ENCODE data around the gene STYX. TPM values are rescaled to one million over a fixed set of nuclear protein-coding genes. Genes with fewer than 3 reads are reported as not detected.

STYX gene
- total RNA-seq, 1 experiment from 2014 or later, result 20.6 TPM

GRCh38 chr14:52741865-52742264, 11.9 kb downstream of the STYX start:
- BruUV-seq (replicated peaks), result no TSS peak
- Histone ChIP-seq H3K4me3 (ENCODE audit: low read depth in 2 of 2, low read length in 2 of 2) (no peak overlapping the region), H3K9me3 (ENCODE audit: control insufficient read depth, insufficient read depth, low read depth, low read length) (no peaks in the 10 kb centered on the region), H3K4me1 (ENCODE audit: control insufficient read depth, insufficient read depth, low read length) (no peaks in the 10 kb centered on the region), H3K27me3 (ENCODE audit: control insufficient read depth, insufficient read depth, low read length) (no peaks in the 10 kb centered on the region), H3K27ac (ENCODE audit: low read length) (no peak overlapping the region), H3K36me3 (ENCODE audit: control insufficient read depth, insufficient read depth, low read length) (no peaks in the 10 kb centered on the region; the same call in 1 of the 2 replicates)
- in situ Hi-C loops (cut with HindIII; ENCODE audit: low pct_unique_long_range_greater_than_20kb, low sequenced_read_pairs) (no loop called here), intact Hi-C loops (cut with micrococcal nuclease; ENCODE audit: unreplicated experiment) (no loop called here)
- DNase-seq (ENCODE audit: low read depth, low spot score) (no peak), ATAC-seq (no peak)
- ChIA-PET CTCF (no interaction called here), POLR2A (interaction anchor here (0.5 kb wide), 1 partner anchor 101 kb away, joined by 5 read pairs; no protein-coding TSS in a partner anchor)
- no peak for TF ChIP-seq SIN3A (IDR thresholded peaks at IDR 0.05; ENCODE audit: borderline replicate concordance, insufficient read depth, low read depth, low read length)
- no peak for TF ChIP-seq REST (IDR thresholded peaks at IDR 0.05; ENCODE audit: insufficient read depth in 1 of 2, low read depth in 2 of 2, low read length in 1 of 2)
- no peak for TF ChIP-seq TCF7L2 (IDR thresholded peaks at IDR 0.05; ENCODE audit: low read depth, low read length)
- no peak for TF ChIP-seq POLR2AphosphoS5 (IDR thresholded peaks at IDR 0.05; ENCODE audit: low read depth, low read length)
- no peak for TF ChIP-seq CTCF (IDR thresholded peaks at IDR 0.05)

- ChIA-PET CTCF (no interaction called here), POLR2A (no interaction called here)
- no peaks in the 10 kb centered on the region for H3K4me1 ChIP-seq (ENCODE audit: control insufficient read depth, insufficient read depth, low read length)
- no peaks in the 10 kb centered on the region for H3K9me3 ChIP-seq (ENCODE audit: control insufficient read depth, insufficient read depth, low read depth, low read length)
- no peaks in the 10 kb centered on the region for H3K27me3 ChIP-seq (ENCODE audit: control insufficient read depth, insufficient read depth, low read length)
- intact Hi-C loops (cut with micrococcal nuclease; ENCODE audit: unreplicated experiment), result no loop called here
- H3K36me3 ChIP-seq (ENCODE audit: control insufficient read depth, insufficient read depth, low read length), result no peaks in the 10 kb centered on the region; the same call in 1 of the 2 replicates
- DNase-seq (ENCODE audit: low read depth, low spot score), result no peak
- H3K27ac ChIP-seq (ENCODE audit: low read length), result no peak overlapping the region
- no peak for ATAC-seq
- no peak overlapping the region for H3K4me3 ChIP-seq (ENCODE audit: low read depth in 2 of 2, low read length in 2 of 2)
- BruUV-seq (replicated peaks), result TSS peak; percentile 26
- in situ Hi-C loops (cut with HindIII; ENCODE audit: low pct_unique_long_range_greater_than_20kb, low sequenced_read_pairs), result no loop called here
- TF ChIP-seq TCF7L2 (IDR thresholded peaks at IDR 0.05; ENCODE audit: low read depth, low read length), result no peak
- no peak for TF ChIP-seq POLR2AphosphoS5 (IDR thresholded peaks at IDR 0.05; ENCODE audit: low read depth, low read length)
- no peak for TF ChIP-seq SIN3A (IDR thresholded peaks at IDR 0.05; ENCODE audit: borderline replicate concordance, insufficient read depth, low read depth, low read length)
- no peak for TF ChIP-seq REST (IDR thresholded peaks at IDR 0.05; ENCODE audit: insufficient read depth in 1 of 2, low read depth in 2 of 2, low read length in 1 of 2)
- no peak for TF ChIP-seq CTCF (IDR thresholded peaks at IDR 0.05)
These were observed 18.8 kb downstream of the STYX start for GRCh38 chr14:52748647-52749292.

All from Panc1 (cell line).